CD4-positive, alpha-beta T cell treated with Interleukin-4 for 1 hour (primary cell): ENCODE data around the gene BASP1.
"Not testable (repeated sequence)": the region's sequence is repeated elsewhere in the genome, so short reads cannot be mapped to it uniquely, and the experiment has no call there.

Source experiments
- DNase-seq, 2 donors: peaks; one replicate each; pipeline ENCODE4 v3.0.0-alpha.2; 2020 to 2022

The BASP1 gene

GRCh38 chr5:17191574-17191973 lies 25.9 kb upstream of the BASP1 start:
- not testable (repeated sequence) for DNase-seq

- DNase-seq = no peak
Measured at GRCh38 chr5:17192191-17192590, 25.2 kb upstream of the BASP1 start.

GRCh38 chr5:17196024-17196423 lies 21.4 kb upstream of the BASP1 start:
- no peak for DNase-seq

- no peak for DNase-seq
Measured at GRCh38 chr5:17196697-17197096, 20.7 kb upstream of the BASP1 start.

GRCh38 chr5:17203329-17204132 lies 13.9 kb upstream of the BASP1 start:
- DNase-seq = no peak

- no peak for DNase-seq
Measured at GRCh38 chr5:17204133-17204489, 13.3 kb upstream of the BASP1 start.

GRCh38 chr5:17206021-17206420 lies 11.4 kb upstream of the BASP1 start:
- DNase-seq = no peak

GRCh38 chr5:17212191-17212590 lies 5.2 kb upstream of the BASP1 start:
- DNase-seq = no peak

GRCh38 chr5:17212996-17213395 lies 4.4 kb upstream of the BASP1 start:
- DNase-seq = no peak

- no peak for DNase-seq
Measured at GRCh38 chr5:17213938-17214337, 3.5 kb upstream of the BASP1 start.

GRCh38 chr5:17214893-17215292 lies 2.5 kb upstream of the BASP1 start:
- DNase-seq = no peak

- no peak for DNase-seq
Measured at GRCh38 chr5:17215361-17215760, 2.1 kb upstream of the BASP1 start.

GRCh38 chr5:17216176-17216973 lies 1.1 kb upstream of the BASP1 start:
- peak; percentile 33 to 72 for DNase-seq

- no peak for DNase-seq
Measured at GRCh38 chr5:17216974-17217492, 398 bp upstream of the BASP1 start.

- DNase-seq = peak in 1 of 2 donors; percentile 24
Measured at GRCh38 chr5:17218353-17219005, 1.0 kb downstream of the BASP1 start.

- peak in 1 of 2 donors; percentile 18 for DNase-seq
Measured at GRCh38 chr5:17219006-17219422, 1.6 kb downstream of the BASP1 start.

GRCh38 chr5:17219469-17219868 lies 2.0 kb downstream of the BASP1 start:
- DNase-seq = no peak

GRCh38 chr5:17219992-17220391 lies 2.6 kb downstream of the BASP1 start:
- no peak for DNase-seq

GRCh38 chr5:17220469-17220868 lies 3.0 kb downstream of the BASP1 start:
- DNase-seq = no peak

GRCh38 chr5:17221843-17222636 lies 4.6 kb downstream of the BASP1 start:
- no peak for DNase-seq

- no peak for DNase-seq
Measured at GRCh38 chr5:17222664-17223063, 5.2 kb downstream of the BASP1 start.

GRCh38 chr5:17223367-17224185 lies 6.1 kb downstream of the BASP1 start:
- DNase-seq = no peak
